GM23338 (cell line): ENCODE measurements around the gene NUBPL. TPM values are rescaled to one million over a fixed set of nuclear protein-coding genes. Genes with fewer than 3 reads are reported as not detected.

Source experiments
- ATAC-seq: fragments of 200-7000 bp; cut with Tn5 transposase; 3 replicates; pipeline ENCODE4 v1.9.1; 2020
- DNase-seq: peaks from one replicate; pipeline ENCODE4 v3.0.0-alpha.2; 2015; ENCODE audit warnings: low spot score
- H2AFZ ChIP-seq: fragments of 200-600 bp; sonication (generic); 2 replicates; pipeline ENCODE4 v1.8.0; 2016; ENCODE audit warnings: antibody characterized with exemption, mild to moderate bottlenecking, moderate library complexity
- H3F3A ChIP-seq: fragments of 200-600 bp; sonication (generic); replicated peaks from 2 replicates; pipeline ENCODE4 v1.8.0; 2017; ENCODE audit warnings: antibody characterized with exemption, mixed run types, low read depth
- H3K27ac ChIP-seq: fragments of 200-600 bp; sonication (generic); 2 replicates; pipeline ENCODE4 v1.6.1; 2016; ENCODE audit warnings: low read depth
- H3K27me3 ChIP-seq: fragments of 200-600 bp; sonication (generic); 2 replicates; pipeline ENCODE4 v1.8.0; 2016; ENCODE audit warnings: mild to moderate bottlenecking, mixed run types, moderate library complexity; ENCODE audit not compliant: insufficient read depth
- H3K36me3 ChIP-seq: fragments of 200-600 bp; sonication (generic); 2 replicates; pipeline ENCODE4 v1.8.0; 2016; ENCODE audit warnings: mild to moderate bottlenecking; ENCODE audit not compliant: insufficient read depth
- H3K4me1 ChIP-seq: fragments of 200-600 bp; sonication (generic); 2 replicates; pipeline ENCODE4 v1.8.0; 2016; ENCODE audit warnings: mild to moderate bottlenecking, moderate library complexity; ENCODE audit not compliant: insufficient read depth
- H3K4me2 ChIP-seq: fragments of 200-600 bp; sonication (generic); 2 replicates; pipeline ENCODE4 v1.7.1; 2017; ENCODE audit warnings: mixed run types
- H3K4me3 ChIP-seq: fragments of 200-600 bp; sonication (generic); 2 replicates; pipeline ENCODE4 v1.6.1; 2016; ENCODE audit warnings: mixed run types
- H3K79me2 ChIP-seq: fragments of 200-600 bp; sonication (generic); replicated peaks from 2 replicates; pipeline ENCODE4 v1.8.0; 2017; ENCODE audit warnings: mild to moderate bottlenecking; ENCODE audit not compliant: insufficient read depth
- H3K9me2 ChIP-seq: fragments of 200-600 bp; sonication (generic); 2 replicates; pipeline ENCODE4 v1.8.0; 2017; ENCODE audit not compliant: insufficient read depth
- H4K20me1 ChIP-seq: fragments of 200-600 bp; sonication (generic); replicated peaks from 2 replicates; pipeline ENCODE4 v1.8.0; 2017; ENCODE audit warnings: mild to moderate bottlenecking; ENCODE audit not compliant: insufficient read depth
- H3K27ac Mint-ChIP-seq: 2 replicates; pipeline ENCODE4 v1.8.0; 2020; ENCODE audit warnings: inconsistent platforms, mild to moderate bottlenecking, moderate library complexity, mixed read lengths
- H3K27me3 Mint-ChIP-seq: 3 replicates; pipeline ENCODE4 v1.8.0; 2022; ENCODE audit warnings: low read depth, mild to moderate bottlenecking, moderate library complexity, mixed read lengths, inconsistent platforms; ENCODE audit not compliant: insufficient read depth, poor library complexity
- H3K36me3 Mint-ChIP-seq: 3 replicates; pipeline ENCODE4 v1.8.0; 2021; ENCODE audit warnings: low read depth, mild to moderate bottlenecking, inconsistent platforms, moderate library complexity, mixed read lengths
- H3K4me1 Mint-ChIP-seq: 3 replicates; pipeline ENCODE4 v1.8.0; 2020; ENCODE audit warnings: mild to moderate bottlenecking, inconsistent platforms, mixed read lengths
- H3K4me3 Mint-ChIP-seq: 3 replicates; pipeline ENCODE4 v1.8.0; 2021; ENCODE audit warnings: moderate library complexity, mild to moderate bottlenecking, inconsistent platforms, mixed read lengths
- H3K9me3 Mint-ChIP-seq: 3 replicates; pipeline ENCODE4 v1.8.0; 2020; ENCODE audit warnings: moderate library complexity, mild to moderate bottlenecking, inconsistent platforms, mixed read lengths
- CREB1 ChIP-seq: fragments of 250-450 bp; sonication (Bioruptor Pico); IDR thresholded peaks from 2 replicates; pipeline ENCODE4 v1.5.0; 2020; ENCODE audit warnings: low read depth, mild to moderate bottlenecking, moderate library complexity
- EZH2 ChIP-seq: fragments of 200-600 bp; sonication (generic); IDR thresholded peaks from one replicate; pipeline ENCODE4 v1.8.0; 2017; ENCODE audit warnings: antibody characterized with exemption, mild to moderate bottlenecking, low read depth; ENCODE audit not compliant: unreplicated experiment
- EZH2phosphoT487 ChIP-seq: fragments of 200-600 bp; sonication (generic); IDR thresholded peaks from one replicate; pipeline ENCODE4 v1.8.1; 2018; ENCODE audit warnings: antibody characterized with exemption; ENCODE audit not compliant: unreplicated experiment
- JUNB ChIP-seq: IDR thresholded peaks from one replicate; pipeline ENCODE4 v1.6.1; 2016; ENCODE audit warnings: antibody characterized with exemption; ENCODE audit not compliant: unreplicated experiment
- NANOG ChIP-seq: IDR thresholded peaks from 2 replicates; pipeline ENCODE4 v1.6.1; 2016; ENCODE audit warnings: antibody characterized with exemption, borderline replicate concordance
- POLR2AphosphoS5 ChIP-seq: IDR thresholded peaks from 2 replicates; pipeline ENCODE4 v1.6.1; 2016; ENCODE audit warnings: antibody characterized with exemption, low read depth
- STAT1 ChIP-seq: IDR thresholded peaks from one replicate; pipeline ENCODE4 v1.6.1; 2016; ENCODE audit warnings: antibody characterized with exemption; ENCODE audit not compliant: unreplicated experiment
- ZNF114 ChIP-seq: fragments of 250-450 bp; sonication (Bioruptor Pico); IDR thresholded peaks from 2 replicates; pipeline ENCODE4 v1.5.0; 2020; ENCODE audit warnings: mild to moderate bottlenecking, moderate library complexity
- ZNF331 ChIP-seq: fragments of 250-450 bp; sonication (Bioruptor Pico); IDR thresholded peaks from 2 replicates; pipeline ENCODE4 v1.5.0; 2020; ENCODE audit warnings: low read depth, mild to moderate bottlenecking, moderate library complexity
- polyA plus RNA-seq: library from polyadenylated mRNA; unstranded; fragments of >200 nt; fragmentation: Nextera tagmentation; extraction: Ambion mirVana; gene quantifications from 2 replicates; pipeline ENCODE4 v1.2.1, GENCODE V29; 2016
- total RNA-seq: library from RNA; depleted of rRNA; stranded (reverse); fragments of >200 nt; shearing (Covaris generic); gene quantifications from 2 replicates; pipeline ENCODE4 v1.2.3, GENCODE V29; 2014
- TF ChIP-seq, protein P1 (sequence below), 2 experiments: fragments of 200-600 bp in 1 of 2; sonication (generic) in 1 of 2; conservative IDR thresholded peaks; 2 replicates each; pipeline versions ENCODE4 v1.5.1 to v1.6.1; 2016 to 2017; ENCODE audit warnings: antibody characterized with exemption in 2 of 2, low read depth in 2 of 2, mild to moderate bottlenecking in 2 of 2, moderate library complexity in 1 of 2
- TF ChIP-seq, protein P2 (sequence below): IDR thresholded peaks from 2 replicates; pipeline ENCODE4 v1.6.1; 2016; ENCODE audit warnings: antibody characterized with exemption
- TF ChIP-seq, protein P3 (sequence below): fragments of 250-450 bp; sonication (Bioruptor Pico); IDR thresholded peaks from 2 replicates; pipeline ENCODE4 v1.5.0; 2020; ENCODE audit warnings: mild to moderate bottlenecking, moderate library complexity
- TF ChIP-seq, protein P4 (sequence below): IDR thresholded peaks from one replicate; pipeline ENCODE4 v1.6.1; 2018; ENCODE audit warnings: antibody characterized with exemption; ENCODE audit not compliant: unreplicated experiment

NUBPL gene
- total and polyA plus RNA-seq, 2 experiments from 2014 or later, result 6.1 to 20.7 TPM

DNA sequence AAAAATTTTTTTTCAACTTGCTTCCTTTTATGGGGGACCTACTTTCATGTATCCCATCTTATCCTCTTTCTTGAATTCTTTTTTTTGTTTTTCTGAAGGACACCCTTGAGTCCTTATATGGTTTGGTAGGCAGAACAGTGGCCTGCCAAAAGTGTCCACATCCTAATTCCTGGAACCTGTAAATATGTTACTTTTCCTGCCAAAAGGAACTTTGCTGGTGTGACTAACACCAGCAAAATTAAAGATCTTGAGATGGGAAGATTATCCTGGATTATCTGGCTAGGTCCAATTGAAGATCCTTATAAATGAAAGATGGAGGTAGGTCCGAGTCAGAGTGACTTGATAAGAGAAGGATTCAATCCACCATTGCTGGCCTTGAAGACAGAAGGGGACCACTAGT is 5.3 kb downstream of the NUBPL start:
- Histone ChIP-seq H3K27me3 (no peaks in the 10 kb centered on the region), H4K20me1 (no peaks in the 10 kb centered on the region), H3K4me2 (no peak overlapping the region), H3K4me3 (no peak overlapping the region), H3K9me2 (no peaks in the 10 kb centered on the region), H3F3A (no peaks in the 10 kb centered on the region), H2AFZ (no peak overlapping the region), H3K79me2 (no peaks in the 10 kb centered on the region), H3K36me3 (no peaks in the 10 kb centered on the region), H3K4me1 (peaks cover 5% of the 10 kb centered on the region), H3K27ac (no peak overlapping the region)
- TF ChIP-seq JUNB (no peak), EZH2phosphoT487 (no peak), ZNF114 (CRISPR knock-in tag) (no peak), POLR2AphosphoS5 (no peak), CREB1 (CRISPR knock-in tag) (no peak), STAT1 (no peak), NANOG (no peak), EZH2 (no peak), ZNF331 (CRISPR knock-in tag) (no peak)
- TF ChIP-seq, protein P1, sequence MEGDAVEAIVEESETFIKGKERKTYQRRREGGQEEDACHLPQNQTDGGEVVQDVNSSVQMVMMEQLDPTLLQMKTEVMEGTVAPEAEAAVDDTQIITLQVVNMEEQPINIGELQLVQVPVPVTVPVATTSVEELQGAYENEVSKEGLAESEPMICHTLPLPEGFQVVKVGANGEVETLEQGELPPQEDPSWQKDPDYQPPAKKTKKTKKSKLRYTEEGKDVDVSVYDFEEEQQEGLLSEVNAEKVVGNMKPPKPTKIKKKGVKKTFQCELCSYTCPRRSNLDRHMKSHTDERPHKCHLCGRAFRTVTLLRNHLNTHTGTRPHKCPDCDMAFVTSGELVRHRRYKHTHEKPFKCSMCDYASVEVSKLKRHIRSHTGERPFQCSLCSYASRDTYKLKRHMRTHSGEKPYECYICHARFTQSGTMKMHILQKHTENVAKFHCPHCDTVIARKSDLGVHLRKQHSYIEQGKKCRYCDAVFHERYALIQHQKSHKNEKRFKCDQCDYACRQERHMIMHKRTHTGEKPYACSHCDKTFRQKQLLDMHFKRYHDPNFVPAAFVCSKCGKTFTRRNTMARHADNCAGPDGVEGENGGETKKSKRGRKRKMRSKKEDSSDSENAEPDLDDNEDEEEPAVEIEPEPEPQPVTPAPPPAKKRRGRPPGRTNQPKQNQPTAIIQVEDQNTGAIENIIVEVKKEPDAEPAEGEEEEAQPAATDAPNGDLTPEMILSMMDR (conservative IDR thresholded peaks at IDR 0.05; ENCODE audit: low read depth in 2 of 2), result no peak
- TF ChIP-seq, protein P2, sequence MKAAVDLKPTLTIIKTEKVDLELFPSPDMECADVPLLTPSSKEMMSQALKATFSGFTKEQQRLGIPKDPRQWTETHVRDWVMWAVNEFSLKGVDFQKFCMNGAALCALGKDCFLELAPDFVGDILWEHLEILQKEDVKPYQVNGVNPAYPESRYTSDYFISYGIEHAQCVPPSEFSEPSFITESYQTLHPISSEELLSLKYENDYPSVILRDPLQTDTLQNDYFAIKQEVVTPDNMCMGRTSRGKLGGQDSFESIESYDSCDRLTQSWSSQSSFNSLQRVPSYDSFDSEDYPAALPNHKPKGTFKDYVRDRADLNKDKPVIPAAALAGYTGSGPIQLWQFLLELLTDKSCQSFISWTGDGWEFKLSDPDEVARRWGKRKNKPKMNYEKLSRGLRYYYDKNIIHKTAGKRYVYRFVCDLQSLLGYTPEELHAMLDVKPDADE, result no peak
- TF ChIP-seq, protein P3, sequence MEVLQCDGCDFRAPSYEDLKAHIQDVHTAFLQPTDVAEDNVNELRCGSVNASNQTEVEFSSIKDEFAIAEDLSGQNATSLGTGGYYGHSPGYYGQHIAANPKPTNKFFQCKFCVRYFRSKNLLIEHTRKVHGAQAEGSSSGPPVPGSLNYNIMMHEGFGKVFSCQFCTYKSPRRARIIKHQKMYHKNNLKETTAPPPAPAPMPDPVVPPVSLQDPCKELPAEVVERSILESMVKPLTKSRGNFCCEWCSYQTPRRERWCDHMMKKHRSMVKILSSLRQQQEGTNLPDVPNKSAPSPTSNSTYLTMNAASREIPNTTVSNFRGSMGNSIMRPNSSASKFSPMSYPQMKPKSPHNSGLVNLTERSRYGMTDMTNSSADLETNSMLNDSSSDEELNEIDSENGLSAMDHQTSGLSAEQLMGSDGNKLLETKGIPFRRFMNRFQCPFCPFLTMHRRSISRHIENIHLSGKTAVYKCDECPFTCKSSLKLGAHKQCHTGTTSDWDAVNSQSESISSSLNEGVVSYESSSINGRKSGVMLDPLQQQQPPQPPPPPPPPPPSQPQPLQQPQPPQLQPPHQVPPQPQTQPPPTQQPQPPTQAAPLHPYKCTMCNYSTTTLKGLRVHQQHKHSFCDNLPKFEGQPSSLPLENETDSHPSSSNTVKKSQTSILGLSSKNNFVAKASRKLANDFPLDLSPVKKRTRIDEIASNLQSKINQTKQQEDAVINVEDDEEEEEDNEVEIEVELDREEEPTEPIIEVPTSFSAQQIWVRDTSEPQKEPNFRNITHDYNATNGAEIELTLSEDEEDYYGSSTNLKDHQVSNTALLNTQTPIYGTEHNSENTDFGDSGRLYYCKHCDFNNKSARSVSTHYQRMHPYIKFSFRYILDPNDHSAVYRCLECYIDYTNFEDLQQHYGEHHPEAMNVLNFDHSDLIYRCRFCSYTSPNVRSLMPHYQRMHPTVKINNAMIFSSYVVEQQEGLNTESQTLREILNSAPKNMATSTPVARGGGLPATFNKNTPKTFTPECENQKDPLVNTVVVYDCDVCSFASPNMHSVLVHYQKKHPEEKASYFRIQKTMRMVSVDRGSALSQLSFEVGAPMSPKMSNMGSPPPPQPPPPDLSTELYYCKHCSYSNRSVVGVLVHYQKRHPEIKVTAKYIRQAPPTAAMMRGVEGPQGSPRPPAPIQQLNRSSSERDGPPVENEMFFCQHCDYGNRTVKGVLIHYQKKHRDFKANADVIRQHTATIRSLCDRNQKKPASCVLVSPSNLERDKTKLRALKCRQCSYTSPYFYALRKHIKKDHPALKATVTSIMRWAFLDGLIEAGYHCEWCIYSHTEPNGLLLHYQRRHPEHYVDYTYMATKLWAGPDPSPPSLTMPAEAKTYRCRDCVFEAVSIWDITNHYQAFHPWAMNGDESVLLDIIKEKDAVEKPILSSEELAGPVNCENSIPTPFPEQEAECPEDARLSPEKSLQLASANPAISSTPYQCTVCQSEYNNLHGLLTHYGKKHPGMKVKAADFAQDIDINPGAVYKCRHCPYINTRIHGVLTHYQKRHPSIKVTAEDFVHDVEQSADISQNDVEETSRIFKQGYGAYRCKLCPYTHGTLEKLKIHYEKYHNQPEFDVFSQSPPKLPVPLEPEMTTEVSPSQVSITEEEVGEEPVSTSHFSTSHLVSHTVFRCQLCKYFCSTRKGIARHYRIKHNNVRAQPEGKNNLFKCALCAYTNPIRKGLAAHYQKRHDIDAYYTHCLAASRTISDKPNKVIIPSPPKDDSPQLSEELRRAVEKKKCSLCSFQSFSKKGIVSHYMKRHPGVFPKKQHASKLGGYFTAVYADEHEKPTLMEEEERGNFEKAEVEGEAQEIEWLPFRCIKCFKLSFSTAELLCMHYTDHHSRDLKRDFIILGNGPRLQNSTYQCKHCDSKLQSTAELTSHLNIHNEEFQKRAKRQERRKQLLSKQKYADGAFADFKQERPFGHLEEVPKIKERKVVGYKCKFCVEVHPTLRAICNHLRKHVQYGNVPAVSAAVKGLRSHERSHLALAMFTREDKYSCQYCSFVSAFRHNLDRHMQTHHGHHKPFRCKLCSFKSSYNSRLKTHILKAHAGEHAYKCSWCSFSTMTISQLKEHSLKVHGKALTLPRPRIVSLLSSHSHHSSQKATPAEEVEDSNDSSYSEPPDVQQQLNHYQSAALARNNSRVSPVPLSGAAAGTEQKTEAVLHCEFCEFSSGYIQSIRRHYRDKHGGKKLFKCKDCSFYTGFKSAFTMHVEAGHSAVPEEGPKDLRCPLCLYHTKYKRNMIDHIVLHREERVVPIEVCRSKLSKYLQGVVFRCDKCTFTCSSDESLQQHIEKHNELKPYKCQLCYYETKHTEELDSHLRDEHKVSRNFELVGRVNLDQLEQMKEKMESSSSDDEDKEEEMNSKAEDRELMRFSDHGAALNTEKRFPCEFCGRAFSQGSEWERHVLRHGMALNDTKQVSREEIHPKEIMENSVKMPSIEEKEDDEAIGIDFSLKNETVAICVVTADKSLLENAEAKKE (CRISPR knock-in tag), result no peak
- TF ChIP-seq, protein P4, sequence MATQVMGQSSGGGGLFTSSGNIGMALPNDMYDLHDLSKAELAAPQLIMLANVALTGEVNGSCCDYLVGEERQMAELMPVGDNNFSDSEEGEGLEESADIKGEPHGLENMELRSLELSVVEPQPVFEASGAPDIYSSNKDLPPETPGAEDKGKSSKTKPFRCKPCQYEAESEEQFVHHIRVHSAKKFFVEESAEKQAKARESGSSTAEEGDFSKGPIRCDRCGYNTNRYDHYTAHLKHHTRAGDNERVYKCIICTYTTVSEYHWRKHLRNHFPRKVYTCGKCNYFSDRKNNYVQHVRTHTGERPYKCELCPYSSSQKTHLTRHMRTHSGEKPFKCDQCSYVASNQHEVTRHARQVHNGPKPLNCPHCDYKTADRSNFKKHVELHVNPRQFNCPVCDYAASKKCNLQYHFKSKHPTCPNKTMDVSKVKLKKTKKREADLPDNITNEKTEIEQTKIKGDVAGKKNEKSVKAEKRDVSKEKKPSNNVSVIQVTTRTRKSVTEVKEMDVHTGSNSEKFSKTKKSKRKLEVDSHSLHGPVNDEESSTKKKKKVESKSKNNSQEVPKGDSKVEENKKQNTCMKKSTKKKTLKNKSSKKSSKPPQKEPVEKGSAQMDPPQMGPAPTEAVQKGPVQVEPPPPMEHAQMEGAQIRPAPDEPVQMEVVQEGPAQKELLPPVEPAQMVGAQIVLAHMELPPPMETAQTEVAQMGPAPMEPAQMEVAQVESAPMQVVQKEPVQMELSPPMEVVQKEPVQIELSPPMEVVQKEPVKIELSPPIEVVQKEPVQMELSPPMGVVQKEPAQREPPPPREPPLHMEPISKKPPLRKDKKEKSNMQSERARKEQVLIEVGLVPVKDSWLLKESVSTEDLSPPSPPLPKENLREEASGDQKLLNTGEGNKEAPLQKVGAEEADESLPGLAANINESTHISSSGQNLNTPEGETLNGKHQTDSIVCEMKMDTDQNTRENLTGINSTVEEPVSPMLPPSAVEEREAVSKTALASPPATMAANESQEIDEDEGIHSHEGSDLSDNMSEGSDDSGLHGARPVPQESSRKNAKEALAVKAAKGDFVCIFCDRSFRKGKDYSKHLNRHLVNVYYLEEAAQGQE, result no peak
- no peaks in the 10 kb centered on the region for H3K36me3 Mint-ChIP-seq
- H3K4me3 Mint-ChIP-seq, result no peak overlapping the region
- H3K27ac Mint-ChIP-seq, result no peak overlapping the region
- no peak for ATAC-seq
- DNase-seq, result no peak
- no peaks in the 10 kb centered on the region for H3K9me3 Mint-ChIP-seq
- H3K4me1 Mint-ChIP-seq, result peaks cover 5% of the 10 kb centered on the region; the same call in 1 of the 3 replicates
- peaks cover 2% of the 10 kb centered on the region for H3K27me3 Mint-ChIP-seq
